Ovary (tissue), 9 donors: ENCODE data around the gene DIAPH3. TPM values are rescaled to one million over a fixed set of nuclear protein-coding genes. Genes with fewer than 3 reads are reported as not detected.

Source experiments
- DNase-seq, 5 donors: peaks; one replicate each; pipeline ENCODE4 v3.0.0-alpha.2; 2019 to 2020
- H3K27ac ChIP-seq, 2 donors: fragments of 200-600 bp; one replicate each; pipeline versions ENCODE4 v1.5.1 to v1.8.0; 2019 to 2022
- H3K27me3 ChIP-seq: fragments of 200-600 bp; one replicate; pipeline ENCODE4 v1.8.0; 2022
- H3K36me3 ChIP-seq: fragments of 200-600 bp; sonication (generic); one replicate; pipeline ENCODE4 v1.5.1; 2019
- H3K4me1 ChIP-seq: one replicate; pipeline ENCODE4 v1.8.1; 2013; ENCODE audit warnings: mild to moderate bottlenecking, moderate library complexity; ENCODE audit not compliant: insufficient read depth
- H3K4me3 ChIP-seq: fragments of 200-600 bp; sonication (generic); one replicate; pipeline ENCODE4 v1.5.1; 2017
- H3K9me3 ChIP-seq, 2 donors: fragments of 200-600 bp in 1 of 2; sonication (generic) in 1 of 2; one replicate each; pipeline versions ENCODE4 v1.5.1 to v1.8.1; 2013 to 2019; ENCODE audit warnings: mild to moderate bottlenecking in 1 of 2, moderate library complexity in 1 of 2
- CTCF ChIP-seq, 3 donors: fragments of 450-650 bp in 2 of 3; fragments of 200-600 bp in 1 of 3; IDR thresholded peaks; one replicate each; pipeline versions ENCODE4 v1.5.1 to v1.8.0; 2016 to 2022; ENCODE audit warnings: antibody characterized with exemption in 3 of 3, mild to moderate bottlenecking in 1 of 3
- EP300 ChIP-seq: sonication (generic); formaldehyde crosslinking; IDR thresholded peaks from one replicate; pipeline ENCODE4 v1.6.1; 2017; ENCODE audit warnings: antibody characterized with exemption
- POLR2A ChIP-seq: fragments of 450-650 bp; IDR thresholded peaks from one replicate; pipeline ENCODE4 v1.6.1; 2017; ENCODE audit warnings: antibody characterized with exemption, mild to moderate bottlenecking, moderate library complexity
- WGBS, 3 donors: extraction: QIAGEN DNeasy Blood & Tissue Kit in 1 of 3; methylation state at CpG; one replicate each; pipeline versions ENCODE4 v1.1.5 to v1.1.7; 2013 to 2017; 5-methylcytosine and 5-hydroxymethylcytosine counted together
- intact Hi-C, 4 donors: fragments of 100-400 bp; cut with DNase I; formaldehyde crosslinking; loops; one replicate each; pipeline versions ENCODE4 v1.11.0 to v1.15.1; 2022 to 2023
- polyA plus RNA-seq, 2 donors: library from polyadenylated mRNA; stranded (reverse); fragments of 200-250 nt in 1 of 2; fragments of 350-450 nt in 1 of 2; fragmentation: Illumina TruSeq in 1 of 2; extraction: RNeasy Lipid Tissue Mini Kit (QIAGEN cat#74804) in 1 of 2; gene quantifications; one replicate each; pipeline ENCODE4 v1.2.3, GENCODE V29; 2013 to 2014
- total RNA-seq, 7 donors: library from RNA; depleted of rRNA in 2 of 7; stranded (reverse); fragments of >200 nt in 2 of 7; fragmentation: NEBNext Ultra II Directional in 3 of 7; extraction: Animal tissue kit (Norgen Biotek cat#: 25700) in 3 of 7; gene quantifications; one replicate each; pipeline versions ENCODE4 v1.1.0 to v1.2.4, GENCODE V29; 2016 to 2023
- donor health status: DM: no; HTN: no; CAD: no; lungs with moderate emphysema.
- donor health status: DM: no; HTN: no; CAD: no.
- donor health status: Bipolar disorder and iron deficiency.
- donor health status: DM: yes; HTN: yes; CAD: no.
- donor health status: DM: no; HTN: no; CAD: no.
- donor health status: DM: yes; HTN: yes; CAD: no.

Gene DIAPH3
- total and polyA plus RNA-seq, 9 donors = 0.13 to 2.6 (median 0.40) TPM; not detected in 1

DNA sequence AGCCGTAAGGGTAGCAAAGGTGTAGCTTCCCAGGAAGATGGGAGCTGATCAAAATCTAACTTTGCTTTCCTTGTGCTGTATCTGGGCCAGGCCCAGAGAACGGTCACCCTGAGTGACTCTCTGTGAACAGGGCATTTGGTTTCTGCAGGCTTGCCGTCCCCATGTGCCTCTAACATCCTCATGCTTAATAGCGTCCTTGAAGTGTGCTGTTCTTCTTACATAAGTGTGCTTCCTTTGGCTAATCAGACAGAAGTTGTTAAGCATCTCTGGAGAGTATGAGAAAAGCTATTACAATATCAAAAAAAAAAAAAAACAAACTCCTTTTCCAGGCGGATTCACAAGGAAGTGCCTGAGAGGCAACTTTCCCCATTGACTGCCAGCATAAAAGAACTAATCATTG lies 503.7 kb downstream of the DIAPH3 start:
- Histone ChIP-seq H3K4me1 (no peaks in the 10 kb centered on the region), H3K4me3 (no peak overlapping the region), H3K27ac (no peak overlapping the region), H3K36me3 (no peaks in the 10 kb centered on the region), H3K9me3 (no peaks in the 10 kb centered on the region), H3K27me3 (no peaks in the 10 kb centered on the region)
- intact Hi-C loops = no loop called here
- DNase-seq = no peak
- TF ChIP-seq POLR2A (no peak), EP300 (no peak), CTCF (IDR thresholded peaks at IDR 0.05) (no peak)
- WGBS, 3 donors = 65 to 76% (median 69%) methylated on average over 5 of the region's 5 CpGs

GRCh38 chr13:59658738-59659330 lies 504.9 kb downstream of the DIAPH3 start:
- H3K36me3 ChIP-seq = no peaks in the 10 kb centered on the region
- no peak overlapping the region for H3K4me3 ChIP-seq
- H3K27ac ChIP-seq = no peak overlapping the region
- intact Hi-C loops = no loop called here
- no peaks in the 10 kb centered on the region for H3K9me3 ChIP-seq
- TF ChIP-seq CTCF (IDR thresholded peaks at IDR 0.05) (no peak), EP300 (no peak), POLR2A (no peak)
- 85 to 90% (median 87%) methylated on average over 6 of the region's 6 CpGs for WGBS, 3 donors
- H3K4me1 ChIP-seq = no peaks in the 10 kb centered on the region
- DNase-seq = no peak
- no peaks in the 10 kb centered on the region for H3K27me3 ChIP-seq

- Histone ChIP-seq H3K4me1 (no peaks in the 10 kb centered on the region), H3K27ac (no peak overlapping the region), H3K27me3 (no peaks in the 10 kb centered on the region), H3K9me3 (no peaks in the 10 kb centered on the region), H3K4me3 (no peak overlapping the region), H3K36me3 (no peaks in the 10 kb centered on the region)
- 82 to 87% (median 84%) methylated on average over 12 of the region's 12 CpGs for WGBS, 3 donors
- intact Hi-C loops = no loop called here
- TF ChIP-seq CTCF (IDR thresholded peaks at IDR 0.05) (no peak), POLR2A (no peak), EP300 (no peak)
- DNase-seq = no peak
These were observed 505.5 kb downstream of the DIAPH3 start for GRCh38 chr13:59658027-59658737.

DNA sequence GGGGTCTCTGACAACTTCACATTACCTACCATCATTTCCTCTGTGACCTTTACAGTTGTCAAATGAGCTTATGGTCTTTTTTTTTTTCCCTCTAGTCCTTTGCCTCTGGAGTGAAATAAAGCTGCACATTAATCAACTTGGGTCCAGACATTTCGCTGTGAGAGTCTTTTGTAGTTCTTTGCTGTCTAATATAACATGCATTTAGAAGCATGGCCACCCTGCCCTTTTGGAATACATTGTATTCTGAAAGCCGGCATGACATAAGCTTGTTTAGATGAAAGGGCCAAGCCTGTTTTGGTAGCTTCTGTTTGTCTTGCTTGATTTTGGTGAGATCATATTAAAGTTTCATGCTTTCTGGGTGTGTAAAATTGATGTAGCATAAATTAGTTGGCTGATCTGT lies 509.8 kb downstream of the DIAPH3 start:
- intact Hi-C loops = loop anchor here in 1 of 4 donors (5.0 kb wide), 1 partner anchor 1418 kb away; no protein-coding TSS in a partner anchor
- Histone ChIP-seq H3K36me3 (no peaks in the 10 kb centered on the region), H3K4me1 (no peaks in the 10 kb centered on the region), H3K9me3 (no peaks in the 10 kb centered on the region), H3K4me3 (no peak overlapping the region), H3K27ac (no peak overlapping the region), H3K27me3 (no peaks in the 10 kb centered on the region)
- DNase-seq = no peak
- 92 to 97% (median 93%) methylated on average over 2 of the region's 2 CpGs for WGBS, 3 donors
- no peak for TF ChIP-seq POLR2A
- TF ChIP-seq CTCF (IDR thresholded peaks at IDR 0.05) = no peak
- TF ChIP-seq EP300 = no peak
